Breast epithelium (tissue), 4 donors: ENCODE measurements around the gene SLC1A3. TPM values are rescaled to one million over a fixed set of nuclear protein-coding genes. Genes with fewer than 3 reads are reported as not detected.

Experiments
- DNase-seq, 2 donors: peaks; one replicate each; pipeline ENCODE4 v3.0.0-alpha.2; 2019; ENCODE audit warnings: low spot score in 2 of 2
- H3K27ac ChIP-seq, 2 donors: fragments of 200-600 bp; sonication (generic) in 1 of 2; one replicate each; pipeline ENCODE4 v1.5.1; 2016 to 2019; ENCODE audit warnings: mild to moderate bottlenecking in 1 of 2
- H3K27me3 ChIP-seq, 2 donors: fragments of 200-600 bp; sonication (generic) in 1 of 2; one replicate each; pipeline versions ENCODE4 v1.5.1 to v1.6.0; 2017 to 2019; ENCODE audit warnings: control low read depth in 1 of 2, mild to moderate bottlenecking in 1 of 2
- H3K36me3 ChIP-seq: fragments of 200-600 bp; one replicate; pipeline ENCODE4 v1.5.1; 2019
- H3K4me1 ChIP-seq, 2 donors: fragments of 200-600 bp; sonication (generic); one replicate each; pipeline ENCODE4 v1.5.1; 2016 to 2019; ENCODE audit warnings: control low read depth in 1 of 2
- H3K4me3 ChIP-seq, 3 donors: fragments of 200-600 bp; sonication (generic); 1 replicate in 2 of 3; 2 replicates in 1 of 3; pipeline ENCODE4 v1.5.1; 2016 to 2019; ENCODE audit warnings: mild to moderate bottlenecking in 3 of 3, moderate library complexity in 2 of 3
- H3K9me3 ChIP-seq, 2 donors: fragments of 200-600 bp; sonication (generic) in 1 of 2; one replicate each; pipeline ENCODE4 v1.5.1; 2016 to 2019; ENCODE audit warnings: control low read depth in 1 of 2
- CTCF ChIP-seq, 3 donors: fragments of 450-650 bp; IDR thresholded peaks; one replicate each; pipeline ENCODE4 v1.5.1; 2016 to 2017; ENCODE audit warnings: antibody characterized with exemption in 3 of 3, mild to moderate bottlenecking in 3 of 3, moderate library complexity in 3 of 3
- POLR2A ChIP-seq: fragments of 450-650 bp; IDR thresholded peaks from one replicate; pipeline ENCODE4 v1.6.1; 2016; ENCODE audit warnings: antibody characterized with exemption, mild to moderate bottlenecking, moderate library complexity
- POLR2AphosphoS5 ChIP-seq, 3 donors: sonication (generic); formaldehyde crosslinking; IDR thresholded peaks; one replicate each; pipeline ENCODE4 v1.6.1; 2017; ENCODE audit warnings: antibody characterized with exemption in 3 of 3
- intact Hi-C: fragments of 100-400 bp; cut with DNase I; formaldehyde crosslinking; loops from one replicate; pipeline ENCODE4 v1.15.1; 2023; ENCODE audit warnings: low total_unique reads
- total RNA-seq, 3 donors: library from RNA; depleted of rRNA; stranded (reverse); fragments of >200 nt; gene quantifications; one replicate each; pipeline ENCODE4 v1.1.0, GENCODE V29; 2016

SLC1A3 gene
- total RNA-seq, 3 donors from 2014 or later = 29.8 to 122 (median 87.5) TPM

DNA sequence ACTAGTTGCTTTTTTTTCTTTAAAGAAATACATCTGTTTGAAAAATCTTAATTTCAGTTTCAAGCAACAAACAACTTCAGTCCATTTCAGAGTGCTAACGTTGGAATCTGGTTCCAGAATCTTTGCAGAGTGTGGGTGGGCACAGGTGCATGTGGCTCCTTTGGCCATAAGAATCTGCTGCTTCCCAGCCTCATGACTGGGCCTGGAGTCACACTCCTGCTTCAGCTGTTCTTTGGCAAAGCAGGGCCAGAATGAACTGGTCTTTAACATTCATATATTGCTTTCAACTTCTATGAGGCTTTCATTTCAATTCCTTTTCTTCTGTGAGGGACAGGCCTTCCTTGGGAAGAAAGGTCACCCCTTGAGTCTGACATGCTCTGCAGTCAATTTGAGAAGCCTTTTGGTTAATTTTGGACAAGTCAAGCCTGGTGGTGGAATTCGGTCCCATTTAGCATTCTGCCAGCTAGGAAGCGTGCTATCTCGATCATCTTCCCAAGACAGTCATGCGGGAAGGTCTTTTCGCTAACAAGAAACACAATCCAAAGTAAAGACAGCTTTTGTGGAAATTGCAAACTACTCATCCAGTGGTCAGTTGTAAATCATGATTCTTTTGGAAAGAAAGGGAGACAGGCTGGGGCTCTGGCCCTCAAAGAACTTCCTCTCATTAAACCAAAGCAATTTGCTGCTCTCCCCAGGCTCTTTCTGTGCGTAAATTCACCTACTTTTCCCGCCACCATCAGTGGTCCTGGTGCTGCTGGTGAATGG, 55.2 kb downstream of the SLC1A3 start:
- no peak overlapping the region for H3K4me3 ChIP-seq
- H3K27ac ChIP-seq = peak overlapping the region in 1 of 2 donors; percentile 84
- no peaks in the 10 kb centered on the region for H3K36me3 ChIP-seq
- no peaks in the 10 kb centered on the region for H3K27me3 ChIP-seq
- no peak for DNase-seq
- intact Hi-C loops = no loop called here
- peaks cover 9% of the 10 kb centered on the region in 2 donors for H3K4me1 ChIP-seq
- TF ChIP-seq POLR2AphosphoS5 (IDR thresholded peaks at IDR 0.05) = no peak
- no peak for TF ChIP-seq POLR2A
- no peak for TF ChIP-seq CTCF (IDR thresholded peaks at IDR 0.05)
- no peaks in the 10 kb centered on the region for H3K9me3 ChIP-seq

DNA sequence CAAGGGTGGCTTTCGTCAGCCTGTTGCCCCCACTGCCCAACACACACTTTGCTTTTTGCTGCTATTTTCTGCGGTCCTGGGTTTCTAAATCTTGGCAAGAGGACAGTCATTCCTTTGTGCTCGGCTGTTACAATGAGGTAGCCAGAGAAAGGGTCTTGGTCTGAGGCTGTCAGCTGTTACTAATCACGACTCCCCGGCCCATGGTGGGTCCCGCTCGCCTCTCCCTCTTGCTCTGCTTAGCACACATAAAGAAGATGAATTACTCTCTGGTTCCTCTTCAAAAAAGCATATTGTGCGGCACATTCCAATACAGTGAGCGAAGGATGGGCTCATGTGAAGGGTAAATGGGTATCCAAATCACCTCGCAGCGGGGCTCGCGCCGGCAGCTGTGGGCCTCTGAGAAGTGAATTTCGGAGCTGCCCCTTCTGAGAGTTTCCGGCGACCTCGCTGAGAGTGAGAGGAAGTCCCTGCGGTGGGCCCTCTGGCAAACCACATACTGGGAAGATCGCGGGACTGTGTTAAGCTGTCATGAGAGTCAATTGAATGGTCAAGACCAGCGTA, 56.0 kb downstream of the SLC1A3 start:
- no peak for TF ChIP-seq POLR2A
- TF ChIP-seq POLR2AphosphoS5 (IDR thresholded peaks at IDR 0.05) = no peak
- no peak for TF ChIP-seq CTCF (IDR thresholded peaks at IDR 0.05)
- Histone ChIP-seq H3K4me1 (peaks cover 9% of the 10 kb centered on the region in 2 donors), H3K27ac (peak overlapping the region in 1 of 2 donors; percentile 84), H3K4me3 (no peak overlapping the region), H3K36me3 (no peaks in the 10 kb centered on the region), H3K27me3 (no peaks in the 10 kb centered on the region), H3K9me3 (no peaks in the 10 kb centered on the region)
- intact Hi-C loops = no loop called here
- DNase-seq = no peak

DNA sequence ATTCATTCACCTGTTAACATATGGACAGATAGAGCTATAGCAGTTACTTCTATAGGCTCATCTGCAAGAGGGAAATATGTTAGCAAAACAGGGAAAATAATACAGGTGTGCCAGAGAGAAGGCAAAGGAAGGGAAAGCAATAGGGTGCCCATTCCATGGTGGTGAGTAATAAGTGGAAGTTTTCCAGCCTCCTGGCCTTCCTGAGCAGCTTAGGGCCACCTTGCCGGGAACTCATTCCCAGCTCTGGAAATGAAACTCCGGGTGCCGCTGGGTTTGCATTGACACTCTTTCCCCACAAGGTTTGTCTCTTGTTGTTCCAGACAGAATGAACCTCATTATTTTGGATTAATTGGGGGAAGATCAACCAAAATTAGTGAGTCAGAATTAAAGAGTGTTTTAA, 58.4 kb downstream of the SLC1A3 start:
- Histone ChIP-seq H3K4me1 (peaks cover 4% of the 10 kb centered on the region in 2 donors), H3K4me3 (no peak overlapping the region), H3K27me3 (no peaks in the 10 kb centered on the region), H3K27ac (peak overlapping the region; percentile 7 to 37), H3K9me3 (no peaks in the 10 kb centered on the region), H3K36me3 (no peaks in the 10 kb centered on the region)
- peak in 1 of 2 donors; percentile 37 for DNase-seq
- intact Hi-C loops = no loop called here
- TF ChIP-seq POLR2AphosphoS5 (IDR thresholded peaks at IDR 0.05) (no peak), POLR2A (no peak), CTCF (IDR thresholded peaks at IDR 0.05) (no peak)

DNA sequence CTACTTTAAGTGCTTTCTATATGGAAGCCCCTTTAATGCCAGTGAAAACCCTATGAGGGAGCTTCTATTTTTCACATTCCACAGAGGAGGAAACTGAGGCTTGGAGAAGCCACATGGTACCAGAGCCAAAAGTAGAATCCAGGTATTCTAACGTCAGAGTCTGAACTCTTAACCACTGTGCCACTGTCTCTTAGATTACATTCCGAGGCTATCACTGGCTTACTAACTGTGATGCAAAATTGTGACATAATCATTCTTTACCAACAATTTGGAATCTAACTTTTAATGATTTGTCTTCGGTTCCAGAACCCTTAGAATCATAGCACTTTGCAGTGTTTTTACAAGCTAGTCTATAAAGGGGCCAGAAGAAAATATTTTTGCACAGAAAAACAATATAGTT, 59.2 kb downstream of the SLC1A3 start:
- Histone ChIP-seq H3K36me3 (no peaks in the 10 kb centered on the region), H3K4me3 (no peak overlapping the region), H3K9me3 (no peaks in the 10 kb centered on the region), H3K27me3 (no peaks in the 10 kb centered on the region), H3K27ac (no peak overlapping the region), H3K4me1 (peaks cover 3 to 4% of the 10 kb centered on the region in 2 donors)
- no peak for TF ChIP-seq POLR2A
- TF ChIP-seq CTCF (IDR thresholded peaks at IDR 0.05) = no peak
- no peak for TF ChIP-seq POLR2AphosphoS5 (IDR thresholded peaks at IDR 0.05)
- intact Hi-C loops = no loop called here
- DNase-seq = no peak

- no peak overlapping the region for H3K27ac ChIP-seq
- DNase-seq = no peak
- no peaks in the 10 kb centered on the region for H3K36me3 ChIP-seq
- peaks cover 0 to 4% of the 10 kb centered on the region in 2 donors for H3K4me1 ChIP-seq
- no peaks in the 10 kb centered on the region for H3K27me3 ChIP-seq
- no peaks in the 10 kb centered on the region for H3K9me3 ChIP-seq
- no peak for TF ChIP-seq POLR2A
- TF ChIP-seq POLR2AphosphoS5 (IDR thresholded peaks at IDR 0.05) = no peak
- TF ChIP-seq CTCF (IDR thresholded peaks at IDR 0.05) = no peak
- H3K4me3 ChIP-seq = no peak overlapping the region
- intact Hi-C loops = no loop called here
Measured at GRCh38 chr5:36666274-36666673, 59.9 kb downstream of the SLC1A3 start.
